CD4-positive, alpha-beta T cell (primary cell): ENCODE data around the gene TNIP2. TPM values are rescaled to one million over a fixed set of nuclear protein-coding genes. Genes with fewer than 3 reads are reported as not detected.

Experiments used
- ATAC-seq: fragments of 200-7000 bp; cut with Tn5 transposase; one replicate; pipeline ENCODE4 v1.10.0; 2022; ENCODE audit warnings: mild to moderate bottlenecking; ENCODE audit not compliant: poor library complexity
- CTCF ChIA-PET: fragments of 350-600 bp; sonication (Branson Sonifier 250); formaldehyde crosslinking; loops from one replicate; lab custom pipeline; 2021; ENCODE audit warnings: antibody characterized with exemption, inconsistent platforms; lab: Charles Lee
- POLR2A ChIA-PET: fragments of 350-600 bp; sonication (Branson Sonifier 250); formaldehyde crosslinking; loops from one replicate; lab custom pipeline; 2021; ENCODE audit warnings: antibody characterized with exemption, inconsistent platforms; lab: Charles Lee
- DNase-seq, 14 experiments: peaks; one replicate each; pipeline ENCODE4 v3.0.0-alpha.2; 2013 to 2020; ENCODE audit warnings: mixed read lengths in 2 of 14
- H3K27ac ChIP-seq, 2 donors: one replicate each; pipeline versions ENCODE4 v1.5.1 to v1.7.0; 2013; ENCODE audit warnings: low read length in 2 of 2, low read depth in 1 of 2, mild to moderate bottlenecking in 1 of 2
- H3K27me3 ChIP-seq, 2 experiments: 1 replicate in 1 of 2; 2 replicates in 1 of 2; pipeline versions ENCODE4 v1.6.1 to v1.7.0; 2013; ENCODE audit warnings: low read length in 2 of 2, control low read depth in 1 of 2, mild to moderate bottlenecking in 1 of 2, moderate library complexity in 1 of 2; ENCODE audit not compliant: insufficient read depth in 2 of 2, control insufficient read depth in 1 of 2
- H3K36me3 ChIP-seq: one replicate; pipeline ENCODE4 v1.6.1; 2013; ENCODE audit warnings: low read length, control low read depth; ENCODE audit not compliant: insufficient read depth
- H3K4me1 ChIP-seq: one replicate; pipeline ENCODE4 v1.6.1; 2013; ENCODE audit warnings: low read length, control low read depth; ENCODE audit not compliant: insufficient read depth
- H3K4me3 ChIP-seq: one replicate; pipeline ENCODE4 v1.5.1; 2013; ENCODE audit warnings: mild to moderate bottlenecking, low read length, moderate library complexity
- H3K9me3 ChIP-seq, 2 experiments: 1 replicate in 1 of 2; 2 replicates in 1 of 2; pipeline versions ENCODE4 v1.6.1 to v1.7.0; 2013; ENCODE audit warnings: low read length in 2 of 2, mild to moderate bottlenecking in 2 of 2, control low read depth in 1 of 2, moderate library complexity in 1 of 2; ENCODE audit not compliant: control insufficient read depth in 1 of 2, insufficient read depth in 1 of 2
- H3K27ac Mint-ChIP-seq: one replicate; pipeline ENCODE4 v1.8.0; 2020; ENCODE audit warnings: mixed read lengths
- H3K27me3 Mint-ChIP-seq: one replicate; pipeline ENCODE4 v1.8.0; 2021; ENCODE audit warnings: mixed read lengths
- H3K36me3 Mint-ChIP-seq: one replicate; pipeline ENCODE4 v1.8.0; 2021; ENCODE audit warnings: low read depth, mixed read lengths
- H3K4me1 Mint-ChIP-seq: one replicate; pipeline ENCODE4 v1.8.0; 2021; ENCODE audit warnings: low read depth, mixed read lengths
- H3K4me3 Mint-ChIP-seq: one replicate; pipeline ENCODE4 v1.8.0; 2020; ENCODE audit warnings: mild to moderate bottlenecking, mixed read lengths
- H3K9me3 Mint-ChIP-seq: one replicate; pipeline ENCODE4 v1.8.0; 2020; ENCODE audit warnings: mixed read lengths
- CTCF ChIP-seq: fragments of 200-600 bp; IDR thresholded peaks from one replicate; pipeline ENCODE4 v1.8.0; 2022; ENCODE audit warnings: antibody characterized with exemption, mild to moderate bottlenecking
- intact Hi-C, 2 experiments: fragments of 100-400 bp; cut with DNase I in 1 of 2; cut with micrococcal nuclease in 1 of 2; formaldehyde crosslinking; loops; one replicate each; pipeline versions ENCODE4 v1.15.1 to v1.9.0; 2023 to 2025; cut with DNase I, micrococcal nuclease
- total RNA-seq, 174 experiments: library from RNA in 2 of 174; stranded (reverse) in 2 of 174; gene quantifications; one replicate each; pipeline ENCODE4 v1.2.3 and lab custom pipeline; 2021 to 2026

Gene TNIP2
- total RNA-seq, 2 experiments from 2014 or later: 43.8 to 49.1 TPM

- CTCF ChIA-PET: no interaction called here
- H3K4me3 ChIP-seq: no peak overlapping the region
- ATAC-seq: no peak
Observed at GRCh38 chr4:2695346-2696060, 60.6 kb downstream of the TNIP2 start.

GRCh38 chr4:2694691-2695090 is 61.4 kb downstream of the TNIP2 start:
- peaks cover 97% of the 10 kb centered on the region for H3K36me3 Mint-ChIP-seq
- no peaks in the 10 kb centered on the region for H3K27me3 Mint-ChIP-seq
- H3K27ac Mint-ChIP-seq: no peak overlapping the region
- ATAC-seq (no peak), DNase-seq (no peak)
- H3K4me3 ChIP-seq: no peak overlapping the region
- no peaks in the 10 kb centered on the region for H3K4me1 Mint-ChIP-seq
- ChIA-PET POLR2A (no interaction called here), CTCF (no interaction called here)
- H3K27me3 ChIP-seq: no peaks in the 10 kb centered on the region
- no peak overlapping the region for H3K4me3 Mint-ChIP-seq
- H3K27ac ChIP-seq: no peak overlapping the region
- H3K9me3 ChIP-seq: no peaks in the 10 kb centered on the region
- peaks cover 96% of the 10 kb centered on the region for H3K36me3 ChIP-seq
- H3K4me1 ChIP-seq: no peaks in the 10 kb centered on the region
- intact Hi-C loops: no loop called here
- no peak for TF ChIP-seq CTCF
- no peaks in the 10 kb centered on the region for H3K9me3 Mint-ChIP-seq

More at GRCh38 chr4:2695346-2696060, 60.6 kb downstream of the TNIP2 start:
- no peaks in the 10 kb centered on the region for H3K9me3 ChIP-seq
- H3K27me3 Mint-ChIP-seq: no peaks in the 10 kb centered on the region
- no peaks in the 10 kb centered on the region for H3K9me3 Mint-ChIP-seq
- TF ChIP-seq CTCF: no peak
- H3K4me3 Mint-ChIP-seq: no peak overlapping the region
- no peaks in the 10 kb centered on the region for H3K27me3 ChIP-seq
- peaks cover 97% of the 10 kb centered on the region for H3K36me3 ChIP-seq
- POLR2A ChIA-PET: no interaction called here
- H3K4me1 Mint-ChIP-seq: no peaks in the 10 kb centered on the region
- no peak for DNase-seq
- H3K36me3 Mint-ChIP-seq: peaks cover 97% of the 10 kb centered on the region
- no peak overlapping the region for H3K27ac ChIP-seq
- intact Hi-C loops: no loop called here
- no peak overlapping the region for H3K27ac Mint-ChIP-seq
- no peaks in the 10 kb centered on the region for H3K4me1 ChIP-seq

- peaks cover 99% of the 10 kb centered on the region for H3K36me3 Mint-ChIP-seq
Observed at GRCh38 chr4:2691952-2692435, 64.1 kb downstream of the TNIP2 start.

More at GRCh38 chr4:2691952-2692435, 64.1 kb downstream of the TNIP2 start:
- no peak for TF ChIP-seq CTCF
- Mint-ChIP-seq H3K9me3 (no peaks in the 10 kb centered on the region), H3K27me3 (no peaks in the 10 kb centered on the region), H3K4me3 (no peak overlapping the region), H3K27ac (no peak overlapping the region), H3K4me1 (no peaks in the 10 kb centered on the region)
- intact Hi-C loops: no loop called here
- no peaks in the 10 kb centered on the region for H3K9me3 ChIP-seq
- DNase-seq: no peak
- no peaks in the 10 kb centered on the region for H3K27me3 ChIP-seq
- CTCF ChIA-PET: interaction anchor here (0.6 kb wide), 1 partner anchor 14 kb away, joined by 4 read pairs; no protein-coding TSS in a partner anchor
- no peak for ATAC-seq
- H3K4me3 ChIP-seq: no peak overlapping the region
- H3K36me3 ChIP-seq: peaks cover 86% of the 10 kb centered on the region
- POLR2A ChIA-PET: no interaction called here
- no peaks in the 10 kb centered on the region for H3K4me1 ChIP-seq
- H3K27ac ChIP-seq: no peak overlapping the region

Other genes starting within 250 kb of the TNIP2 start
- 10 to 100 TPM; 28.4 to 30.0 TPM for gene FAM193A, start 219.7 kb downstream of the TNIP2 start, total RNA-seq
- 10 to 100 TPM; 30.1 to 30.5 TPM for gene SH3BP2, start 36.7 kb upstream of the TNIP2 start, total RNA-seq
- gene ADD1, start 87.5 kb upstream of the TNIP2 start, total RNA-seq: 100 to 1,000 TPM; 153 TPM
- gene NOP14, start 207.1 kb upstream of the TNIP2 start, total RNA-seq: 10 to 100 TPM; 21.8 TPM
- gene GRK4, start 207.2 kb upstream of the TNIP2 start, total RNA-seq: 1 to 10 TPM; 1.2 to 1.8 TPM